Tibial nerve (tissue), 4 donors: ENCODE measurements around the gene SELPLG. TPM values are rescaled to one million over a fixed set of nuclear protein-coding genes. Genes with fewer than 3 reads are reported as not detected.

Source experiments
- DNase-seq, 2 donors: peaks; one replicate each; pipeline ENCODE4 v3.0.0-alpha.2; 2019; ENCODE audit warnings: low spot score in 2 of 2
- H3K27ac ChIP-seq, 4 donors: fragments of 200-600 bp; sonication (generic) in 3 of 4; one replicate each; pipeline ENCODE4 v1.5.1; 2017 to 2019; ENCODE audit warnings: mild to moderate bottlenecking in 1 of 4
- H3K27me3 ChIP-seq, 2 donors: fragments of 200-600 bp; sonication (generic) in 1 of 2; one replicate each; pipeline versions ENCODE4 v1.5.1 to v1.6.0; 2017 to 2019
- H3K36me3 ChIP-seq, 3 donors: fragments of 200-600 bp; sonication (generic); one replicate each; pipeline ENCODE4 v1.5.1; 2018 to 2019
- H3K4me1 ChIP-seq, 4 donors: fragments of 200-600 bp; sonication (generic) in 3 of 4; one replicate each; pipeline ENCODE4 v1.5.1; 2017 to 2019
- H3K4me3 ChIP-seq, 4 donors: fragments of 200-600 bp; sonication (generic) in 3 of 4; one replicate each; pipeline ENCODE4 v1.5.1; 2017 to 2019; ENCODE audit warnings: mild to moderate bottlenecking in 1 of 4, moderate library complexity in 1 of 4
- H3K9me3 ChIP-seq, 4 donors: fragments of 200-600 bp; sonication (generic) in 3 of 4; one replicate each; pipeline ENCODE4 v1.5.1; 2017 to 2019
- CTCF ChIP-seq, 5 experiments: fragments of 200-600 bp in 3 of 5; fragments of 450-650 bp in 2 of 5; sonication (generic) in 3 of 5; IDR thresholded peaks; one replicate each; pipeline ENCODE4 v1.5.1; 2016 to 2019; ENCODE audit warnings: antibody characterized with exemption in 5 of 5, mild to moderate bottlenecking in 3 of 5, moderate library complexity in 2 of 5
- EP300 ChIP-seq, 2 donors: sonication (generic); formaldehyde crosslinking; IDR thresholded peaks; one replicate each; pipeline ENCODE4 v1.6.1; 2017; ENCODE audit warnings: antibody characterized with exemption in 2 of 2, mild to moderate bottlenecking in 1 of 2
- POLR2A ChIP-seq, 2 donors: fragments of 450-650 bp; IDR thresholded peaks; one replicate each; pipeline ENCODE4 v1.6.1; 2017; ENCODE audit warnings: antibody characterized with exemption in 2 of 2, mild to moderate bottlenecking in 2 of 2, moderate library complexity in 2 of 2
- WGBS, 2 donors: methylation state at CpG; one replicate each; pipeline ENCODE4 v1.1.5; 2018; 5-methylcytosine and 5-hydroxymethylcytosine counted together
- total RNA-seq, 4 donors: library from RNA; depleted of rRNA; stranded (reverse); fragments of >200 nt; gene quantifications; one replicate each; pipeline ENCODE4 v1.1.0, GENCODE V29; 2016

The SELPLG gene
- total RNA-seq, 4 donors from 2014 or later, result 4.5 to 15.1 (median 9.2) TPM

DNA sequence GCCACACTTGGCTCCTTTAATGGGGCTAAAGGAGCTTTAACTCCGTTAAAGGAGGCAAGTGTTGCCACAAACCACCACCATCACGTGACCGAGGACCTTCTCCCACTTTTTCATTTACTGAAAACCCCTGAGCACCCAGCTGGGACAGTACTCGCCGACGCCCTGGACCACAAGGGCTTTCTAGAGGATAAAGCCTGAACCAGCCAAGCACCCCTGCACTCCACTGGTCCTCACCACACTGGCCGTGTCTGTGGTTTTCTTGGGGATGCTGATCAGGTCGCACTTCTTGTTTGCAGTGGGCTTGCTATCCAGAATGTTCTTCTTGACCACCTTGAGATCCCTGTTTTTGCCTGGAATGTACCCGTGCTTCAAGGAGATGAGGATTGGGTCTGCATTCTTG is 14.7 kb upstream of the SELPLG start:
- WGBS, 2 donors, result 91 to 94% methylated on average over 9 of the region's 9 CpGs
- peaks cover 0 to 66% (median 5%) of the 10 kb centered on the region in 3 donors for H3K36me3 ChIP-seq

DNA sequence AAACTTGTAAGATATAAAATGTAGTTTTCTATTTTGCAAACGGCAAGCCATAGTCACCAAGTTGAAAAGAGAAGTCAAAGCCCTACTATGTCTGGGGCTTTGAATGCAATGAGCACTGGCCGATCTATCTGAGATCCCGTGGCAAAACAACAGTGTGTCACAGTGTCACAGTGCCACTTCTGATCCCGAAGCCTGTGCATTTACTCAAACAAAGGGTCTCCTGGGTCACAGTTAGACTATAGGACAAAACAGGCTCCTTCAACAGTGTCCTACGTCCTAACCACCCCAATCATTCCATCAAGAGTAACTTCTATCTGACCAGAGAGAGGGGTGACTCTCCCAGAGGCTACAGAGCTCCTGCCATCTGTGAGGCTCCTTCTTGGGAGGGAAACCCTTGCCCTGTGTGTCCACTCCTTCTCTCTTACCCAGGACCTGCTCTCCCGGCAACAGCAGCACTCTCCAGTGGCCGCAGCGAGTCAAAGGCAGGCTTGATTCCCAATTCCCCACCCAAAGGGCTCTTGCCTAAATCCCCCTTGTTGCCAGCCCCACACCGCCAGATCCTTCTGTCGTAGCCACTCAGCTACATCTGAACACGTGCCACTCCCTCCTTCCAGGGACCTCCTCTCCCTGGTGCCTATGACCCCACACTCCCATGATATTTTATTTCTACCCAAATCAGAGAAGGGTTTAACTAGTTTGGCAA is 14.0 kb upstream of the SELPLG start:
- peaks cover 0 to 61% (median 5%) of the 10 kb centered on the region in 3 donors for H3K36me3 ChIP-seq
- 63 to 72% methylated on average over 11 of the region's 11 CpGs for WGBS, 2 donors

More for the DNA sequence above, 14.7 kb upstream of the SELPLG start:
- peak overlapping the region in 2 of 4 donors; percentile 29 to 70 for H3K27ac ChIP-seq
- no peak for DNase-seq
- no peaks in the 10 kb centered on the region for H3K9me3 ChIP-seq
- peaks cover 0 to 38% (median 18%) of the 10 kb centered on the region in 4 donors for H3K4me1 ChIP-seq
- no peak for TF ChIP-seq POLR2A (IDR thresholded peaks at IDR 0.05)
- no peak for TF ChIP-seq EP300 (IDR thresholded peaks at IDR 0.05)
- TF ChIP-seq CTCF (IDR thresholded peaks at IDR 0.05), result no peak
- H3K27me3 ChIP-seq, result no peaks in the 10 kb centered on the region
- H3K4me3 ChIP-seq, result no peak overlapping the region

DNA sequence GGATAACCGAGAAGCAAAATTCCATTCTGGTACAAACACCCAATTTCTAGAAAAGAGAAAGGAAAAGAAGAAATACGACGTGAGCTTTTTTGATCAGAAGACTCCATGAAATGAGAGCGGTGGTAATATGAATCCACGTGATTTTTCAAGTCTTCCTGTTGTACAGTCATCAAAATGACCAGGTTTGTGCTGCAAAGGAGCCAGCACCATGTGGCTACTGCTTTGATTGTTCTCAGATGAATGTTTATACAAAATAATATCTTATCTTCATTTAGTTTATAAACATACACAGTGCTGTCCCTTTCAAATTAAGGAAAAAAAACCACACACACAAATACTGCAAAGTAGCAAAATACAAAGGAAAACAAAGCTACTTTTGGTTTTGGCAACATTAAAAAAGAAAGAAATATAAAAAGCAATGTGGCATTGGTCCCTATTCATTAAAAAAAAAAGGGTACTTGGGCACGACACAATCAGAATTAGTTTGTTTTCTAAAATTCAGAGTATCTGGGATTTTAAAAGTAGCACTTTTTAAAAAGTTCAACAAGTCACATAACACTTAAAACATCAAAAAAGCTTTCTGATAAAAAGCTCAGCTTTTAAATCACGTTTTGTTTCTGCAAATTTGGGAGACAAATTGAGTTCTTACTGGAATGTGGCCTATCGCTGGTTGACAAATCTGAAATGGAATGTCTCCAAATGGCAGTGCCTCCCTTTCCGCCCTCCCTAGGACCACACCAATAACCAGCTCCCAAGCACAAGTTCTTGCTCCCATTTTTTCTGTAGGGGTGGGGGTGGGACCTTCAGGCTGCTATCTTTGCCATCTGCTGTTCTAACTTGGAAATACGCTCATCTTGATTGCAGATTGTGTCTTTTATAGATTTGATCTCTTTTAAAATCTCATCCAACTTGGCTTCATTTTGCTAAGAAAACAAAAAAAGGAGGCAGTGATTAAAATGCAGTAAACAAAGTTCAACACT is 13.2 kb upstream of the SELPLG start:
- H3K27me3 ChIP-seq, result no peaks in the 10 kb centered on the region
- 56 to 58% methylated on average over 10 of the region's 10 CpGs for WGBS, 2 donors
- H3K4me3 ChIP-seq, result no peak overlapping the region
- peak overlapping the region in 3 of 4 donors; percentile 29 to 70 (median 46) for H3K27ac ChIP-seq
- H3K9me3 ChIP-seq, result no peaks in the 10 kb centered on the region
- TF ChIP-seq POLR2A (IDR thresholded peaks at IDR 0.05) (no peak), CTCF (IDR thresholded peaks at IDR 0.05) (peak in 1 of 5 experiments; percentile 5)
- DNase-seq, result no peak
- peaks cover 0 to 54% (median 5%) of the 10 kb centered on the region in 3 donors for H3K36me3 ChIP-seq
- H3K4me1 ChIP-seq, result peaks cover 0 to 46% (median 18%) of the 10 kb centered on the region in 4 donors

More for the DNA sequence above, 14.0 kb upstream of the SELPLG start:
- no peaks in the 10 kb centered on the region for H3K9me3 ChIP-seq
- H3K4me1 ChIP-seq, result peaks cover 0 to 42% (median 18%) of the 10 kb centered on the region in 4 donors
- H3K27ac ChIP-seq, result peak overlapping the region in 3 of 4 donors; percentile 29 to 70 (median 46)
- no peak for DNase-seq
- no peaks in the 10 kb centered on the region for H3K27me3 ChIP-seq
- TF ChIP-seq EP300 (IDR thresholded peaks at IDR 0.05), result no peak
- TF ChIP-seq POLR2A (IDR thresholded peaks at IDR 0.05), result no peak
- peak in 1 of 5 experiments; percentile 2 for TF ChIP-seq CTCF (IDR thresholded peaks at IDR 0.05)
- H3K4me3 ChIP-seq, result no peak overlapping the region

- Histone ChIP-seq H3K9me3 (no peaks in the 10 kb centered on the region), H3K4me3 (no peak overlapping the region), H3K36me3 (peaks cover 0 to 45% (median 0%) of the 10 kb centered on the region in 3 donors), H3K4me1 (peaks cover 0 to 55% (median 22%) of the 10 kb centered on the region in 4 donors), H3K27ac (peak overlapping the region in 2 of 4 donors; percentile 4 to 29), H3K27me3 (no peaks in the 10 kb centered on the region)
- no peak for DNase-seq
- no peak for TF ChIP-seq CTCF (IDR thresholded peaks at IDR 0.05)
- no peak for TF ChIP-seq POLR2A (IDR thresholded peaks at IDR 0.05)
- TF ChIP-seq EP300 (IDR thresholded peaks at IDR 0.05), result no peak
- WGBS, 2 donors, result 78 to 82% methylated on average over 15 of the region's 15 CpGs
Measured at GRCh38 chr12:108645686-108646599, 12.2 kb upstream of the SELPLG start.
